ENCODE data around the gene HINT2. TPM values are rescaled to one million over a fixed set of nuclear protein-coding genes. Genes with fewer than 3 reads are reported as not detected.

HINT2 gene
- total RNA-seq, 6 experiments from 2014 or later = 23.3 to 35.3 (median 34.6) TPM

DNA sequence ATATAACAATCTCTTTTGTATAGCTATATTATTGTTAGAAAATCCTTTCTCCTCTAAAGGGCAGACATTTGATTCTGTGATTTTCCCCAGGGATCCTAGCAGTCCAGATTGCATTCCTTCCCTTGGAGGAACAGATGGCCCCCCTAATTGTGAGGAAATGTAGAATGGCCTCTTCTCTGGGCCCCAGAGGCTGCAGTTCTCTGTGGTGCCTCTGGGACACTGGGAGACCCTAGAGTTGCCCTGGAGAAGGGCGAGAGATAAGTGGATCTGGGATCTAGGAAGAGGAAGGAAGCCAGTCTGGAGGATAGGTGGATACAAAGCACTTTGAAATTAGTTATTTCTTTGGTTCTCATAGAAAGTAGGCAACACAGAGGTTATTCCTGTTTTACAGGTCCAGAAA lies 1.9 kb upstream of the HINT2 start:
- no peak overlapping the region for H3K27ac Mint-ChIP-seq
- H3K4me3 Mint-ChIP-seq = no peak overlapping the region
- H3K36me3 Mint-ChIP-seq (ENCODE audit: low read depth) = no peaks in the 10 kb centered on the region
- no peaks in the 10 kb centered on the region for H3K9me3 Mint-ChIP-seq
- peaks cover 46% of the 10 kb centered on the region for H3K4me1 Mint-ChIP-seq (ENCODE audit: low read depth)
- H3K27me3 Mint-ChIP-seq (ENCODE audit: insufficient read depth) = peaks cover 9% of the 10 kb centered on the region; the same call in 1 of the 2 replicates
- no peak for DNase-seq
- TF ChIP-seq, protein P1, sequence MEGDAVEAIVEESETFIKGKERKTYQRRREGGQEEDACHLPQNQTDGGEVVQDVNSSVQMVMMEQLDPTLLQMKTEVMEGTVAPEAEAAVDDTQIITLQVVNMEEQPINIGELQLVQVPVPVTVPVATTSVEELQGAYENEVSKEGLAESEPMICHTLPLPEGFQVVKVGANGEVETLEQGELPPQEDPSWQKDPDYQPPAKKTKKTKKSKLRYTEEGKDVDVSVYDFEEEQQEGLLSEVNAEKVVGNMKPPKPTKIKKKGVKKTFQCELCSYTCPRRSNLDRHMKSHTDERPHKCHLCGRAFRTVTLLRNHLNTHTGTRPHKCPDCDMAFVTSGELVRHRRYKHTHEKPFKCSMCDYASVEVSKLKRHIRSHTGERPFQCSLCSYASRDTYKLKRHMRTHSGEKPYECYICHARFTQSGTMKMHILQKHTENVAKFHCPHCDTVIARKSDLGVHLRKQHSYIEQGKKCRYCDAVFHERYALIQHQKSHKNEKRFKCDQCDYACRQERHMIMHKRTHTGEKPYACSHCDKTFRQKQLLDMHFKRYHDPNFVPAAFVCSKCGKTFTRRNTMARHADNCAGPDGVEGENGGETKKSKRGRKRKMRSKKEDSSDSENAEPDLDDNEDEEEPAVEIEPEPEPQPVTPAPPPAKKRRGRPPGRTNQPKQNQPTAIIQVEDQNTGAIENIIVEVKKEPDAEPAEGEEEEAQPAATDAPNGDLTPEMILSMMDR (IDR thresholded peaks at IDR 0.05) = peak; percentile 30; the same call in 1 of the 2 replicates

DNA sequence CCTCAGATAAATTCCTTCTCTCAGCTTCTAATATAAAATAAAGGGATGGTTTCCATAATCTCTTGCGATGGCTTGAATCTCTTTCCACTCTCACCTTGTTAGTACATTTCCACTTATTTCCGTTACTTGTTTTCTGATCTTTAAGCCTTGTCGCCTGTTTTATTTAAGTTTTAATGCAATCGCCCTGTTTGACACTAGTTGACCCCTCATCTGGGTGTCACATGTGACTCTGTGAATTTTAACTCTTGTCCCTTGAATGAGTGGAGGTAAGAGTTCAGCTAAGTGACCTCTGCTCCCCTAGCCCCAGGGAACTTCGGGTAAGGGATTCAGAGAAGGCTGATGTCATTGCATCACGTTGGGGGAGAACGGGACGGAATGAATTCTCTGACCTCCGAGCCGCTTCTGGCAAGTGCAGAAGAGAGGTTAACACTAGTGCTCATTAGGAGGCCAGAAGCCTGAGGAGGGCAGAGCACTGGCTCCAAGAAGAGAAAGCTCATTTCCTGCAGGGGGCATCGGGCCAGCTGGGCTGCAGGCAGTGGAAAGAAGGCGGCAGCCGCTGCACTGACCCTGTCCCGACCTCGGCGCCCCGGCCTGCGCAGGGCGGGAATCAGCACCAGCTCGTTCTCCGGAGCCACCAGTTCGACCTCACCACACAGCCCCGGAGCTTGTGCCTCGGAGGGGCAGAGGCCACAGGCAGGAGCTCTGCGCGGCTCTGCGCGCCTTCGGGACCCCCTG lies 569 bp downstream of the HINT2 start:
- Mint-ChIP-seq H3K27me3 (ENCODE audit: insufficient read depth) (peaks cover 8% of the 10 kb centered on the region; the same call in 1 of the 2 replicates), H3K4me3 (peak overlapping the region; percentile 91), H3K4me1 (ENCODE audit: low read depth) (peaks cover 46% of the 10 kb centered on the region), H3K36me3 (ENCODE audit: low read depth) (no peaks in the 10 kb centered on the region), H3K27ac (peak overlapping the region; percentile 87), H3K9me3 (no peaks in the 10 kb centered on the region)
- peak; percentile 58 for DNase-seq
- TF ChIP-seq, protein P1 (IDR thresholded peaks at IDR 0.05) = peak; percentile 67

DNA sequence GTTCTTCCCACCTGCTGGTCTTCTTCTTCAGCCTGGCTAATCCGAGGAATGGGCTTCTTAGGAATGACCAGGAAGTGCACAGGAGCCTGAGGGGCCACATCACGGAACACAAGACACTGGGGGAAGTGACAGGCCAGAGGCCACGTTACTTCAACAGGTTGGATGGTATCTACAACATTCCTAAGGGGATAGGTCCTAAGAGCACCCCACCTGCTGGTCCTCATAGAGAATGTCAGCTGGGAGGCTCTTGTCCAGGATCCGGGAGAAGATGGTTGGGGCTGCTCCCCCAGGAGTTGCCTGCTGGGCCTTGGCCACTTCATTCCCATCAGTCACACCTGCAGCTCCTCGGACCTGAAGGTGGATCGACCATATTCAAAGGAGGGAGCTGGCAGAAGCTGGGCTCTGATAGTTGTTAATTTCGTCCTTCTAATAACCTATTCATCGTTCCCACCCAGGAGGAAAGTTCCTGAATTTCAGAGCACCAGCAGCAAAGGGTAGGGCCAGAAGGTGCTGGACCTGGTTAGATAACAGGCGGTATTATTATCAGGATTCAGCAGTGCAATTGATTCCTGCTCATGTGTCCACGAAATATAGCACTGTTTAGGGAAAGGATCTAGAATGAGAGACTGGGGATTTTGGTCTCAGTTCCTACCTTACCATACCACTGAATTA lies 1.3 kb downstream of the HINT2 start:
- no peaks in the 10 kb centered on the region for H3K9me3 Mint-ChIP-seq
- H3K27ac Mint-ChIP-seq = peak overlapping the region; percentile 87; the same call in 1 of the 2 replicates
- no peak for DNase-seq
- peaks cover 8% of the 10 kb centered on the region; the same call in 1 of the 2 replicates for H3K27me3 Mint-ChIP-seq (ENCODE audit: insufficient read depth)
- peak overlapping the region; percentile 91 for H3K4me3 Mint-ChIP-seq
- H3K4me1 Mint-ChIP-seq (ENCODE audit: low read depth) = peaks cover 46% of the 10 kb centered on the region
- peaks cover 5% of the 10 kb centered on the region; the same call in 1 of the 2 replicates for H3K36me3 Mint-ChIP-seq (ENCODE audit: low read depth)
- TF ChIP-seq, protein P1 (IDR thresholded peaks at IDR 0.05) = peak; percentile 77

DNA sequence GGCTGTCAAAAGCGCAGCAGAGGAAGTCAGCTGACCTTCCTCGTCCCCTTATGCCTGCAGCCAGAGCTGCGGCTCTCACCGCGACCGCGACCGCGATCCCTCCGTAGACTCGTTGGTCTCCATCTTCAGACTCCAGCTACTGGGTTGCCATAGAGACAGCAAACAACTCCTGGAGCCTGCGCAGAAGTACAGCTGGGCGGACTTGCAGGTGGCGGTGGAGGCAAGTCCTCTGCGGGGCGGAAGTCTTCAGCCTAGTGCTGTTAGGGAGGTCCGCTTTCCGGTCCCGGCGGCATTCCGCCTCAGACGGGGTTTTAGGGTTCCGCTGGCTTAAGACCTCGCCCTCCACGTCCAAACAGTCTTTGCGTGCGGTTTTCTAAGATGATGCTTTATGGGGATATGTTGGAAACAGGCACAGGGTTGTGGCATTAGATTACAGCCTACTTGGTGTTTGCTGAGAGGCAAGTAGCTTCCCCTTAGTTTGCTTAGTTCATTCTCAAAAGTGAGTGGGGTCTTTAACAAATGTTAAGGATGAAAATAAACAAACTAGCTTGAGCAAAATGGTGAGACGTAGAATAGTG lies 2.7 kb downstream of the HINT2 start, which contains the start of gene SPAG8:
Gene SPAG8 (minus strand): TSS at position 238 of the 578 bp plus-strand sequence. CDS start 115 bp downstream, at position 123.
- peaks cover 5% of the 10 kb centered on the region; the same call in 1 of the 2 replicates for H3K27me3 Mint-ChIP-seq (ENCODE audit: insufficient read depth)
- TF ChIP-seq, protein P1 (IDR thresholded peaks at IDR 0.05) = no peak
- H3K27ac Mint-ChIP-seq = peak within 1 kb of the TSS; percentile 93
- peak within 1 kb of the TSS; percentile 92 for H3K4me3 Mint-ChIP-seq
- no peaks in the 10 kb centered on the region for H3K9me3 Mint-ChIP-seq
- DNase-seq = peak; percentile 99
- peaks cover 6% of the 10 kb centered on the region; the same call in 1 of the 2 replicates for H3K36me3 Mint-ChIP-seq (ENCODE audit: low read depth)
- peaks cover 46% of the 10 kb centered on the region for H3K4me1 Mint-ChIP-seq (ENCODE audit: low read depth)

DNA sequence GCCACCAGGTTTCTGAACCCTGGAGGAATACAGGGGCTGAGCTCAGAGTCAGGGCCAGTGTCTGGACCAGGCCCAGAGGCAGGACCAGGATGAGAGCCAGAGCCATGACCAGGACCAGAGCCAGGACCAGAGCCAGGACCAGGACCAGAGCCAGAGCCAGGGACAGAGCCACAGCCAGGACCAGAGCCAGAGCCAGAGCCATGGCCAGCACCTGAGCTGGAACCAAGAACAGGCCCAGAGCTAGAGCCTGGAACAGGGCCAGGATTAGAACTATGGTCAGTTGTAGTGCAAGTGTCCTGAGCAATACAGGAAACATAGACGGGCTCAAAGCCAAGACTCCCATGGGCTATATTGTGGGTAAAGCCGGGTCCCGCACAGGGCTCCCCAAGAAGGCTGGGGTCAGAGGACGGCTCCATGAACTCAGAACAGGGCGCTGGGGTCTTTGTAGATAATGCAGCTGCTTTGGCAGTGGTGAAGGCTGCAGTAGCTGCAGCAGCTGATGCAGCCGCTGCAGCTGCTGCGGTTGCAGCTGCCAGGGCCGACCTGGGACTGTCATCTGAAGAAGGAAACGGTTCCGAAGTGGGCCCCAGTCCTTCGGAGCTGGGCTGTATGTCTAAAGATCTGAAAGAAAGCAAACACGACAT lies 3.3 kb downstream of the HINT2 start:
- H3K36me3 Mint-ChIP-seq (ENCODE audit: low read depth) = peaks cover 6% of the 10 kb centered on the region; the same call in 1 of the 2 replicates
- peak overlapping the region; percentile 92 for H3K4me3 Mint-ChIP-seq
- no peak for DNase-seq
- H3K9me3 Mint-ChIP-seq = no peaks in the 10 kb centered on the region
- H3K27ac Mint-ChIP-seq = peak overlapping the region; percentile 93
- H3K27me3 Mint-ChIP-seq (ENCODE audit: insufficient read depth) = peaks cover 3% of the 10 kb centered on the region; the same call in 1 of the 2 replicates
- H3K4me1 Mint-ChIP-seq (ENCODE audit: low read depth) = peaks cover 46% of the 10 kb centered on the region
- TF ChIP-seq, protein P1 (IDR thresholded peaks at IDR 0.05) = no peak

All from HFFc6 (cell line).